Measurements from ENCODE around the gene ERCC4. TPM values are rescaled to one million over a fixed set of nuclear protein-coding genes. Genes with fewer than 3 reads are reported as not detected.

The ERCC4 gene
- total RNA-seq, 4 donors from 2014 or later, result 5.3 to 22.6 (median 15.9) TPM

GRCh38 chr16:13911871-13912270 is 8.1 kb upstream of the ERCC4 start:
- no peak for DNase-seq
- intact Hi-C loops (cut with DNase I; ENCODE audit: low total_unique reads), result no loop called here
- TF ChIP-seq CTCF (IDR thresholded peaks at IDR 0.05) (no peak), POLR2A (IDR thresholded peaks at IDR 0.05) (no peak)

GRCh38 chr16:13912891-13913290 is 7.1 kb upstream of the ERCC4 start:
- Histone ChIP-seq H3K4me1 (no peaks in the 10 kb centered on the region), H3K36me3 (no peaks in the 10 kb centered on the region), H3K4me3 (no peak overlapping the region), H3K9me3 (no peaks in the 10 kb centered on the region), H3K27ac (no peak overlapping the region), H3K27me3 (no peaks in the 10 kb centered on the region)
- TF ChIP-seq CTCF (IDR thresholded peaks at IDR 0.05) (no peak), POLR2A (IDR thresholded peaks at IDR 0.05) (no peak)
- intact Hi-C loops (cut with DNase I; ENCODE audit: low total_unique reads), result no loop called here
- no peak for DNase-seq

More at GRCh38 chr16:13911871-13912270, 8.1 kb upstream of the ERCC4 start:
- Histone ChIP-seq H3K36me3 (no peaks in the 10 kb centered on the region), H3K27me3 (no peaks in the 10 kb centered on the region), H3K4me1 (no peaks in the 10 kb centered on the region), H3K27ac (no peak overlapping the region), H3K9me3 (no peaks in the 10 kb centered on the region), H3K4me3 (no peak overlapping the region)

GRCh38 chr16:13913374-13914292 is 6.3 kb upstream of the ERCC4 start:
- H3K4me1 ChIP-seq, result no peaks in the 10 kb centered on the region
- no peak overlapping the region for H3K4me3 ChIP-seq
- TF ChIP-seq POLR2A (IDR thresholded peaks at IDR 0.05), result no peak
- no peaks in the 10 kb centered on the region for H3K27me3 ChIP-seq
- no peak for DNase-seq
- intact Hi-C loops (cut with DNase I; ENCODE audit: low total_unique reads), result no loop called here
- no peaks in the 10 kb centered on the region for H3K36me3 ChIP-seq
- no peak overlapping the region for H3K27ac ChIP-seq
- H3K9me3 ChIP-seq, result no peaks in the 10 kb centered on the region

- H3K4me3 ChIP-seq, result no peak overlapping the region
- H3K4me1 ChIP-seq, result no peaks in the 10 kb centered on the region
- intact Hi-C loops (cut with DNase I; ENCODE audit: low total_unique reads), result no loop called here
- no peaks in the 10 kb centered on the region for H3K36me3 ChIP-seq
- H3K9me3 ChIP-seq, result no peaks in the 10 kb centered on the region
- H3K27ac ChIP-seq, result no peak overlapping the region
- no peak for TF ChIP-seq POLR2A (IDR thresholded peaks at IDR 0.05)
- TF ChIP-seq CTCF (IDR thresholded peaks at IDR 0.05), result no peak
- DNase-seq, result no peak
- H3K27me3 ChIP-seq, result no peaks in the 10 kb centered on the region
Measured at GRCh38 chr16:13915033-13915635, 4.8 kb upstream of the ERCC4 start.

GRCh38 chr16:13919330-13919682 is 648 bp upstream of the ERCC4 start:
- Histone ChIP-seq H3K4me1 (peaks cover 0 to 3% of the 10 kb centered on the region in 2 donors), H3K4me3 (peak overlapping the region; percentile 10 to 29), H3K27ac (peak overlapping the region; percentile 61 to 67), H3K27me3 (no peaks in the 10 kb centered on the region), H3K36me3 (no peaks in the 10 kb centered on the region), H3K9me3 (no peaks in the 10 kb centered on the region)
- DNase-seq, result no peak
- TF ChIP-seq CTCF (IDR thresholded peaks at IDR 0.05) (peak in 1 of 4 experiments; percentile 12), POLR2A (IDR thresholded peaks at IDR 0.05) (no peak)
- intact Hi-C loops (cut with DNase I; ENCODE audit: low total_unique reads), result no loop called here
